GM21447 (cell line): ENCODE measurements around the gene PPM1B.
"Not testable (repeated sequence)": the region's sequence is repeated elsewhere in the genome, so short reads cannot be mapped to it uniquely, and the experiment has no call there.

Source experiments
- ATAC-seq: cut with Tn5 transposase; IDR thresholded peaks from one replicate; pipeline ENCODE4 v1.9.1; 2021; ENCODE audit not compliant: unreplicated experiment

PPM1B gene

DNA sequence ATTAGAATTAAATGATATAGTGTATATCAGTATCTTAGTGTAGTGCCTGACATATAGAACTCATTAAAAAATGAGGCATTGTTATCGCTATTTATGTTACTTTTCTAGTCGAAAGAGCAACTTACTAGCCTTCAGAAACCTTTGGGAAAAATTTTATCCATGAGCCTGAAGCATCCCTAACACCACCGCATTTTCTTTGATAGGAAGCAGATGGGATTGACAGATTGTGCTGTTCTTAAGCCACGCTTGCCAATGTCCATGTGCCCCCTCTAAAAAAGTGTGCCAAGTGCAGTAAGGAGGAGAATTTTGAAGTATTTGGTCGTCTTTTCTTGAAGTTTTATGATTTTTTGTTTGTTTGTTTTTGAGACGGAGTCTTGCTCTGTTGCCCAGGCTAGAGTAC lies 29.1 kb downstream of the PPM1B start:
- no peak for ATAC-seq

DNA sequence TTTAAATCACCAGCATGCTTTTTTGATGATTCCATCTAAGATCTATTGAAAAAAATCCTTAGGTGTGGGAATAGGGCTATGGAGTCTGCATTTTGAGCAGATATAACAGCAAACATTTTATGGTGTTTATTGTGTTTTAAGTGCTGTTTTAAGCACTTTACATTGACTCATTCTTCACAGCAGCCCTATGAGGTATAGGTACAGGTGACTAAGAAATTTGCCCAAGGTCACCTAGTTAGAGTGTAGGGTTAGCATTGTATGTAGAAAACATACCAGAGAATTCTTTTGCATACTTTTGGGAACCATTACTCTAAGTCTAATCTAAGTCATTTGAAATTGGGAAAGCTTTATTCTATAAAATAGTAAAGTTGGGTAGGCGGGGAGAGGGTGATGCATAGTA lies 31.3 kb downstream of the PPM1B start:
- ATAC-seq = no peak

DNA sequence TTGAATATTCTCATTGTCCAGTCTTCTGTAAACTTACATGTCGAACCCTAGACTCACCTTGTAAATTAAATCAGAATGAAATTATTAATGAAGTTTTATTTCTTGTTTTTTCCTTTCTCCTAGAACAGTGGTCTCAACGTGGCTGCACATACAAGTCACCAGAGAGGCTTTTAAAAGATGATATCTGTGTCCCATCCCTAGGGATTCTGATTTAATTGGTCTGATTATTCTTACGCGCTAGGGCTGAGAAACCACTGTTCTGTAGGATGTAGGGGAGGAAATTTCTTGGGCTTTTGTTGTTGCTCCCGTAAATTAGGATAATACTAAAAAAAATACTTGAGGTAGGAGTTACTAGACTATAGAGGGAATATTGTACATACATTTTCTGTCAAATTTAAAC lies 32.1 kb downstream of the PPM1B start:
- ATAC-seq = no peak

DNA sequence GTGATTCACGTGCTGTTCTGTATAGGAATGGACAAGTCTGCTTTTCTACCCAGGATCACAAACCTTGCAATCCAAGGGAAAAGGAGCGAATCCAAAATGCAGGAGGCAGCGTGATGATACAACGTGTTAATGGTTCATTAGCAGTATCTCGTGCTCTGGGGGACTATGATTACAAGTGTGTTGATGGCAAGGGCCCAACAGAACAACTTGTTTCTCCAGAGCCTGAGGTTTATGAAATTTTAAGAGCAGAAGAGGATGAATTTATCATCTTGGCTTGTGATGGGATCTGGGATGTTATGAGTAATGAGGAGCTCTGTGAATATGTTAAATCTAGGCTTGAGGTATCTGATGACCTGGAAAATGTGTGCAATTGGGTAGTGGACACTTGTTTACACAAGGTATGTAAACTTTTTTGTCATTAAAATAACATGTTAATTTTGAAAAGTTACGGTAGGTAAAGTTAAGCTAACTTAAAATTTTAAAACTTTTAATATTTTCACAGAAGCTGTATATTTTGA lies 33.0 kb downstream of the PPM1B start:
- ATAC-seq = no peak

DNA sequence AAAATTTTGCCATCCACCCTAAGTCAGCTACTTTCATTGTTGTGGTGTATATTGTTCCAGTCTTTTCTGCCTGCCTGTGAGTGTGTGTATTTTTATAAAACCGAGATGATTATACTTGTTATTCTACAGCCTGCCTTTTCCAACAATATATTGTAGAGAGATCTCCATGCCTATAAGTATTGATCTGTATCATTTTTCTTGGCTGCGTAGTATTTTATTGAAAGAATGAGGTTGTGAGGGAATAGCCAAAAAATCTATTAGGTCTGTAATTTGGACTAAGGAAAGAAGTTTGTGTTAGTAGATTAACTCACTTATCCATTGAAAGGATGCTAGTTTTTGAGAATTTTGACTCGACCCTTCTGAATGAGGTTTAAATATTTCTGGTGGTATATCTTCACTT lies 34.9 kb downstream of the PPM1B start:
- no peak for ATAC-seq

DNA sequence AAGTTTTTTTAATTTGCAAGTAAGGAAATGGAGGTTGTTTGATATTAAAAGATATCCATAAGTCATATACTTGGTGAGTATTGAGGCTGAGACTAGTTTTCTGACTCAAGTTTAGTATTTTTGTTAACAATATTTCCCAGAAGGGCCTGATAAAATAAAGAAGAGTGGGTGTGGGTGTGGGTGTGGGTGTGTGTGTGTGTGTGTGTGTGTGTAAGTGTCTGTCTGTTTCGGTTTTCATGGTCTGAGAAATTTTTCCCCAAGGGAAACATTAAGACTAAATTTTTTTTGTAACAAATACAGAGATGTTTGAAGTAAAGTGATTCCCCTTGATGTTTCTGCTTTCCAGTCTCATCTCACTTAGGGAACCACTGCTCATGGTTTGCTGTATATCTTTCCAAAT lies 36.5 kb downstream of the PPM1B start:
- no peak for ATAC-seq

DNA sequence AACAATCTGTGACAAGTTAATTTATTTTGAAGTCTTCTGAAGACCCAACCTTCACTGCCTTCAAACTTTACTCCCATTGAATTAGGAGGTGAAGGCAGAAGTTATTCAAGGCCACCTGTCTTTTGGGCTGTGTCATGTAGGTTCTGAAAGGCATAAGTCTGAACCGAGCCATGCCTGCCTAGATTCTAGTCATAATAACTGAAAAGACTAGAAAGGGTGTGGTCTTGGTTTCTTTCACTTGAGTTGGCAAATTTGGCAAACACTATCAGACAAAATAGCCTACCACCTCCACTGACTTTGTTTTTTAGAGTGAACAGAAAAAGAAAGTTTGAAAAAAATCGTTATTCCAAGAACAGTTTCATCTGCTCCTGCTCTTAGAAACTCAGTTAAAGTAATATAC lies 38.4 kb downstream of the PPM1B start:
- ATAC-seq = no peak

DNA sequence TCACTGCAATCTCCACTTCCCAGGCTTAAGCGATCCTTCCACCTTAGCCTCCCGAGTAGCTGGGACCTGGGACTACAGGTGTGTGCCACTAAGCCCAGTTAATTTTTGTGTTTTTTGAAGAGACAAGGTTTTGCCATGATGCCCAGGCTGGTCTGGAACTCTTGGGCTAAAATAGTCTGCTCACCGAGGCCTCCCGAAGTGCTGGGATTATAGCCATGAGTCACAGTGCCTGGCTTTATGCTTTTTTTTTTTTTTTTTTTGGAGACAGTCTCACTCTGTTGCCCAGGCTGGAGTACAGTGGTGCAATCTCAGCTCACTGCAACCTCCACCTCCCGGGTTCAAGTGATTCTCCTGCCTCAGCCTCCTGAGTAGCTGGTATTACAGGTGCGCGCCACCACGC lies 39.0 kb downstream of the PPM1B start:
- not testable (repeated sequence) for ATAC-seq

DNA sequence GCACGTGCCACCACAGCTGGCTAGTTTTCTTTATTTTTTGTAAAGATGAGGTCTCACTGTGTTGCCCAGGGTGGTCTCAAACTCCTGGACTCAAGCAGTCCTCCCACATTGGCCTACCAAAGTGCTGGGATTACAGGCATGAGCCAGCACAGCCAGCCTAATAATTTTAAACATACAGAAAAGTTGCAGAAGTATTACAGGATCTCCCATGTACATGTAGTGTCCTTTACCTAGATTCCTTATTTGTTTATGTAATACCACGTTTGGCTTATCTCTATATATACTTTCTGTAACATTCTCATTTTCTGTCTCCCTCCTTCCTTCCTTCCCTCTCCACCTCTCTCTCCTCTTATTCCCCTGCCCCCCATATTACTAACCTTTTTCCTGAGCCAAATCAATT lies 41.7 kb downstream of the PPM1B start:
- no peak for ATAC-seq

DNA sequence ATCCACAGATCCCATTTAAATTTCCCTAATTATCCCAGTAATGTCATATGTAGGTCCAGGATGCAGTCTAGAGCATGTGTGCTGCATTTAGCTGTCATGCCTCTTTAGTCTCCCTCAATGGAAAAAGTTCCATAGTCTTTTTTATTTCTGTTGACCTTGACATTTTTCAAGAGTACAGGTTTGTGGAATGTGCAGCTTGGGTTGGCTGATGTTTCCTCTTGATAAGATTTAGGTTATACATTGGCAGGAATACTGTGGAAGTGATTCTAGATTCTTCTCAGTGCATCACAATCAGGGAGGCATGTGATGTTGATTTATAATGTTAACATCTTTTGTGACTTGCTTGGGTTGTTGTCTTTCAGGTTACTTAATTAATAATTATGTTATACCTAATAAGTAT lies 42.5 kb downstream of the PPM1B start:
- ATAC-seq = no peak

DNA sequence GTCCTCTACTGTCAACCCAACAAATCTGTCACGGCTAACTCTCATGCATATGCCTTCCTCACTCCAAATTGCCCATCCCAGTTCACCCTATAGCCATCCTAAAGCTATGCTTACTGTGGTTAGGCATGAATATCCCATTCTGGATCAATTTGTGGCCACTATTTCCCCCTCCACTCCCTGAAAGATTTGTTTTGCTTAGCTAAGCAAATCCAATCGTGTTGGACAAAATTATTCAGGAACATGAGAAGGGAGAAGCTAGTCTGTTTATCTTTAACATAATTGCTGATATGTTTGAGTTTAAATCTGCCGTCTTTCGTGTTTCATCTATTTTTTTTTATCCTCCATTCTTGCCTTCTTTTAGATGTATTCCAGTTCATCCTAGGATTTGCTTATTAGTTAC lies 43.6 kb downstream of the PPM1B start:
- ATAC-seq = no peak

DNA sequence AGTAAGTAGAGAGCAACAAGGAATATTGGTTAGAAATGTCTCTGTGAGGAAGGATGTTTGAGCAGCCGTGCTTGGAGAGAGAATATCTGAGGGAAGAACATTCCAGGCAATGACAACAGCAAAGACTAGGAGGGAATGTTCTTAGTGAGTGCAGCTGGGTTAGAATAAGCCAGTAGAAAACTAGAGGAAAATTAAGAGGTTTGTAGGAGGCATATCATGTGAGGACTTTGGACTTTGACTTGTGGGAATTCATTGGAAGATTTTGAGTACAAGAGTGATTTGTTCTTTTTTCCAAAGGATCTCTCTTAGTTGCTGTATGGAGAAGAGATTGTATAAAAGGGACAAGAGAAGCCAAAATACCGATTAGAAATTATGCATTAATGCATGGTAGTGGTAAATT lies 47.2 kb downstream of the PPM1B start:
- ATAC-seq = no peak

DNA sequence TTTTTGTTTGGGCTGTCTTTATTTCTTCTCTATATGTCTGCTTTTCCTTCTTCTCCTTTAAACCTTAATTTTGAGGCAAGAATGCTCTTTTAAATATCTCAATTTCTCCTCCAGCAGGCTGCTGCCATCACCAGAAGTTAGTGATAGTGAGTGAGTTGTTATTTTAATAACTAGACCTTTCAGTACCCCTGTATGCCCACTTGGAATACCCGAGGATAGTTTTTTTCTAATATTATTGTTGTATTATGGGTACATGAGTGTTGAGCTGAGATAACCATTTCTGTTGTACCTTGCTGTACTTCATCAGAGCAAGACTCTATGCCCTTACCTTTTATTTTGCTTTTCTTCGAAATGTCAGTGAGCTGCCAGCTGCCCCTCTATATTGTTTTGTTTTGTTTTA lies 50.1 kb downstream of the PPM1B start:
- ATAC-seq = no peak

DNA sequence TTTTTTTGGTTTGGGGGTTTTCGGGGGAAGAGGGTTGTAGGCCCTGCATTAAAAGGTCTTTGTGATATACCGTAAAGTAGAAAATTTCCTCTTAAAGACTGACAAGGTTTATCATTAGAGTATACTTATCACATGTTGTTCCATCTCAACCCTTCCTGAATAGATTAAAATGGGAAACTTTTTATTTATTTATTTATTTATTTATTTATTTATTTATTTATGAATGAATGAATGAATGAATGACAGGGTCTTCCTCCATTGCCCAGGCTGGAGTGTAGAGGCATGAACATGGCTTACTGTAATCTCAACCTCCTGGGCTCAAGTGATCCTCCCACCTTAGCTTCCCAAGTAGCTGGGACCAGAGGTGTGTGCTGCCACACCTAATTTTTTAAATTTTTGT lies 58.1 kb downstream of the PPM1B start:
- no peak for ATAC-seq

DNA sequence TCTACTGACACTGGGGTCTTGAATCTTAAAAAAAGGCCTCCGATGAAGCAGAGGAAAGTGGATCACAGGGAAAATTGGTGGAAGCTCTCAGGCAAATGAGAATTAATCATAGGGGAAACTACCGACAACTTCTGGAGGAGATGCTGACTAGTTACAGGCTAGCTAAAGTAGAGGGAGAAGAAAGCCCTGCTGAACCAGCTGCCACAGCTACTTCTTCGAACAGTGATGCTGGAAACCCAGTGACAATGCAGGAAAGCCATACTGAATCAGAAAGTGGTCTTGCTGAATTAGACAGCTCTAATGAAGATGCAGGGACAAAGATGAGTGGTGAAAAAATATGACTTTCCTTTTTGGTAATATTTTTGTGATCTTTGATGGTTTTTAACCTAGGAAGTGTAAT lies 61.7 kb downstream of the PPM1B start:
- no peak for ATAC-seq

DNA sequence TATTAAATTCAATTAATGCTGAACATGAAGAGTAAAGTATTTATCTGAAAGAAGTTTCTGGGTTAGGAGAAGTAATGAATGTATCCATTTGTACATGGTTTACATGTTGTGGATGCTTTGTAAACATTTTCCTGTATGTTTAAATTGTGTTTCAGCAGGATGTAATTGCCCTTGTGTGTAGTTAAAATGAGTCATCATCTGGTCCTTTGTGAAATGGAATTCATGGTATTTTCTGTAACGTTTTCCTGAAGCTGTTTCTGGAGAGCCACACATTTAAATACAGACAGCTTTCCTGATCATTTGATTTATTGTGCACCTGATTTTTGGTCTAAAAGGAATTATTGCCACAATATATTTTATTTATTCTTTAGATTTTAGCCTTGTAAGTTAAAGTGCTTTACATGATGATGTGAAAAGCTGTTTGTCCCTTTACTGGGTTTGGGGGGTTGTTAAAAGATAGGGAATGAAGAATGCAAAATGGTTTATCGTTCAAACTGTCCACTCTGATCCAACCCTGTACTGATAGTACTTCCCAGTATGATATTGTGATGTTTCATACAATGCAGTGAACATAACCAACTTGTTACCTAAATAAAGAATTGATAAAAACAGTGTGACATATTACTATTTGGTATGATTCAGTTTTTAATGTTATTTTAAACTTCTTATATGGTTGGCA lies 64.9 kb downstream of the PPM1B start:
- ATAC-seq = no peak

DNA sequence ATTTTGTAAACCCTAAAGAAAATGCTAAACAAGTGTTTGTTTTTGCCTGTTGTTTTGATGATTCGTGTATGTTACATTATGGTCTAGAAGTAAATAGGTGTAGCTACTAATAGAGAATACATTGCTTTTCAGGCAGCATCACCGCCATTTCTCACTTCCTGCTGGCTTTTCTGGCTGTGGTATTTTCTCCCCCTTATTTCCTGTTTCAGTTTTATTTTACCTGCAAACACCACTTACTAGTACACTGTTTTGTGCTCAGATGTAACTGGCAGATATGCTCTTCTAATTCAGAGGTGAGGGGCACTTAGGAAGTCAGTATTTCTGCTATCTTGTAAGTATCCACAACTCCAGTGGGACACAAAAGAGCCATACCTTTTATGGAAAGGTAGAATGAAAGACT lies 68.5 kb downstream of the PPM1B start:
- no peak for ATAC-seq

DNA sequence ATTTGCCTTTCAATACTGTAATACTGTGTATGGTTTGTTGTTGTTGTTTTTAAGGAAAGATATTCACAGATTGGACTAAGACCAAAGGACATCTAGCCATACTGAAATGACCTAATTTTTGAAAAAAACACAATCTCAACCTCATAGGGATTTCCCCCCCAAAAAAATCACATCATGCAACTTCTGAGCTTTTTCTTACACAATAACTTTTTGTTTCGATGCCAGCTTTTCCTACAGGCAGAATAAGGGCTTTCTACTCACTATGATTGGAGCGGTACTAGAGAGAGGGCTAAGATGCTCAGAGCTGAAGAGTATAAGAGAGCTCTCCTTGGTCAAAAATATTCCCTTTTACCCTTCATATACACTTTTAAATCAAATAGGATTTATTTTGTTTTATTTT lies 74.2 kb downstream of the PPM1B start:
- no peak for ATAC-seq

DNA sequence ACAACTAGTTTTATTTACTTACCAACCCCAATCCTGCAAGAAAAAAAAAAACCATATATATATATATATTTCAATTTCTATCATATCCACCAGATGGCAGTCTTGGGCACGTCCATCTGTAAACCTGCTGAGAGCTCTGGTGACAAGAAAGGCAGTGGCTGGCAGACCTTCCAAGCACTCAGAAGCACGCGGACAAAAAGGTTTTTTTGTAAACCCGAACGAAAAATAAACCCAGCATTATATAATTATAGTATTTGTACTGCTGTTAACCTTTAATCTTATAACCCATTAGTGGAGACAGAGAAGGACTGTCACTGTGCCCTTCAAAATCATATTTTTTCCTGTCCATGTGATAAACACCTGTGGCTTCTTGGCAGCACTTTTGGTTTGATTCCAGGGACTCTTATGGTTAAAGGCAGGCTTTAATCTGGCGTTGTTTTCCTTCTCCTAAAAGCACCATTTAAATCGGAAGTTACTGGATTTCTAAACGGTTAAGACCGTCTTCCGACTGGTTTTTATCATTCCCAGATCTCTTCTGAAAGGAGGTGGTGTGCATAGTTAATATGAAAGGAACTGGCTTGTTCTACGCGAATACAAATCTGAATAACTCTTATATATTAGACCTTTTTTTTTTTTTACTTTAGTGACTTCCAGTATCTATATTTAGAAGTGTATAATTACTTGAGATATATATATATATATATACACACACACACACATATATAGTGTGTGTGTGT lies 75.6 kb downstream of the PPM1B start:
- ATAC-seq = no peak

DNA sequence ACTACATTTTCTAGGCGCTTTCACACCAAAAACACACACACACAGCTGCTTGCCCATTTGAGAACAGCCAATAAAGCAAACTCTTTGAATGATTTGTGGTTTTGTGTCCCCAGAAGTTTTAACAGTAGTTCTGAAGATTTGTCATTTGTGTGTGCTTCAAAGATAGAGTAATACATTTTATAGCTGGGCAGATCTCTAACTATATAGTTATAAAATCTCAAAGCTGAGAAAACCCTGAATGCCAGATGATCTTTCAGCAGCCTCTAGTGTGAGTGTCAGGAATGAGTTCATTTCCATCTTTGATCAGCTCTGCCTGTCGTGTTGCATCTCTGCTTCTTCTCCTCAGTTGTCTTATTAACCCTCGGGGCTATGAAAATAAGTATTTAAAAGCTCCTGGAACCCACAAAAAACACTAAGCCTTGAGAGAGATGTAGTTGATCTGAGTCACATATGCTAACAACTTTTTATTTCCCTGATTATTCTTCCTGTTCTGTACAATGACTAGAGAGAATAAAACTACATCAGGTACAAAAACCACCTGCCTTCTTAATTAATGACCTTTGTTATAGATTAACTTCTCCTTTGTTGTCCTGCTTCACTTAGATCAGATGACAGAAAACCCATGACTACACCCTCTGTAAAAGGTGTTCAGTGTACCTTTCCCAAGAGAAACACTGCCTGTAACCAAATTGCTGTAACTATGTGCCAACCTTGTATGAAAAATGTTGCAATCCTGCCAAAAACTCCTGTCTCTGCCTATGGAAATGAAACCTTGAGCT lies 76.6 kb downstream of the PPM1B start:
- ATAC-seq = no peak

DNA sequence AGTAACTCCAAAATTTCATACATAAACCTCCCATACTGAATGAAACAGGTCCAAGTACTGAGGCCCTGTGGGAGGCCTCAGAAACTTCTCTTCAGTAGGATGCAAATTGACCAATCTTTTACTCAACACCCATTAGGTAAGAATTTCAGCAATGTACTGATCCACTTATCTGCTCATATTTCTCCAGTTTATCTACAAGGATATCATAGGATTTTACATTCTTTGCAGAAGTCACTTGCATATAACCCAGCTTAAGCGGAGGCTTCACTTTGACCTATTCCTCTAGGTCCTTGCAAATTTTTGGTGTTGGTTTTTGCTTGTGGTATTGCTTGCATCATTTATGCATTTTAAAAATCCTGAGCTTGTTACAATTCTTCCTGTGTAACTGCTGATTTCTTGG lies 77.8 kb downstream of the PPM1B start:
- no peak for ATAC-seq

DNA sequence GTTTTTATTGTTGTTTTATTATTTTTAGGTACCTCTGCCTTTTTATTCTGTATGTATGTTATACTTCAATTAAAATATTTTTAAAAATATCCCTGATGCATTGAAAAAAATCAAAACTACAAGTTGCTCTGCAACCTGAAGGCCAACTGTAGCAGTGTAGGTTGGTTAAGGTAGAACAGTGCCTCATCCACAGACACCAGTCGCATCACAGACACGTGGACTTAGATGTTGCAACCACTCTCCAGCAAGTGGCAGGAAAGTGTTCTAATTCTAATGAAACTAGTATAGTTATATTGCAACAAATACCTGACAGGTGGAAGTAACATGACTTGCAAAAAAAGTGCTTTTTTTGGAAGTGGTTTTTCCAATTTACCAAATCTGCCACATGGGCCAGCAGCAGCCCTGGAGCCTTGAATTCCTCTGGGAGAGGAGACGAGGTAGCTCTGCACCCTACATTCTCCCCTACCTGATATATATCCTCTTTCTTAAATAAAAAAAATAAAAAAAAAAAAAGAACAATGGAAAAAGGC lies 78.2 kb downstream of the PPM1B start:
- no peak for ATAC-seq
